Panc1 (cell line): ENCODE results near the gene CDKN2AIP. TPM values are rescaled to one million over a fixed set of nuclear protein-coding genes. Genes with fewer than 3 reads are reported as not detected.

ENCODE experiments used
- ATAC-seq: fragments of 200-7000 bp; cut with Tn5 transposase; 2 replicates; pipeline ENCODE4 v1.9.1; 2020; ENCODE audit warnings: mild to moderate bottlenecking, moderate library complexity
- BruUV-seq: library from RNA; stranded (reverse); fragments of 400-500 nt; replicated peaks from 2 replicates; lab custom pipeline; 2021; lab: Mats Ljungman, UMichigan
- CTCF ChIA-PET: fragments of 300-600 bp; sonication (Branson Sonifier 250); formaldehyde crosslinking; loops from one replicate; lab custom pipeline; 2022; ENCODE audit warnings: antibody characterized with exemption; lab: Charles Lee
- POLR2A ChIA-PET: fragments of 300-600 bp; sonication (Branson Sonifier 250); formaldehyde crosslinking; loops from one replicate; lab custom pipeline; 2022; ENCODE audit warnings: antibody characterized with exemption; lab: Charles Lee
- DNase-seq: peaks from one replicate; pipeline ENCODE4 v3.0.0-alpha.2; 2010; ENCODE audit warnings: low read depth, low spot score
- H3K27ac ChIP-seq: 2 replicates; pipeline ENCODE4 v1.5.1; 2011; ENCODE audit warnings: mild to moderate bottlenecking, low read length, inconsistent platforms
- H3K27me3 ChIP-seq: fragments of 200-500 bp; sonication (Bioruptor generic); 2 replicates; pipeline ENCODE4 v1.6.0; 2014; ENCODE audit warnings: low read length, inconsistent platforms; ENCODE audit not compliant: control insufficient read depth, insufficient read depth
- H3K36me3 ChIP-seq: fragments of 200-500 bp; sonication (Bioruptor generic); 2 replicates; pipeline ENCODE4 v1.5.1; 2014; ENCODE audit warnings: inconsistent platforms, mild to moderate bottlenecking, low read length, moderate library complexity; ENCODE audit not compliant: control insufficient read depth, insufficient read depth
- H3K4me1 ChIP-seq: 2 replicates; pipeline ENCODE4 v1.5.1; 2011; ENCODE audit warnings: inconsistent platforms, mild to moderate bottlenecking, low read length, moderate library complexity; ENCODE audit not compliant: control insufficient read depth, insufficient read depth
- H3K4me3 ChIP-seq, 2 experiments: 2 replicates each; pipeline ENCODE4 v1.5.1; 2011 to 2012; ENCODE audit warnings: low read depth in 2 of 2, low read length in 2 of 2, mild to moderate bottlenecking in 2 of 2, inconsistent platforms in 1 of 2, moderate library complexity in 1 of 2
- H3K9me3 ChIP-seq: fragments of 200-500 bp; sonication (Bioruptor generic); 2 replicates; pipeline ENCODE4 v1.5.1; 2014; ENCODE audit warnings: low read depth, mild to moderate bottlenecking, inconsistent platforms, low read length, moderate library complexity; ENCODE audit not compliant: control insufficient read depth, insufficient read depth
- CTCF ChIP-seq: fragments of 450-650 bp; IDR thresholded peaks from 2 replicates; pipeline ENCODE4 v1.5.1; 2017; ENCODE audit warnings: mild to moderate bottlenecking
- POLR2AphosphoS5 ChIP-seq: IDR thresholded peaks from 2 replicates; pipeline ENCODE4 v1.6.1; 2012; ENCODE audit warnings: mild to moderate bottlenecking, low read depth, low read length, moderate library complexity
- REST ChIP-seq, 2 experiments: IDR thresholded peaks; 2 replicates each; pipeline ENCODE4 v1.6.1; 2011 to 2012; ENCODE audit warnings: low read depth in 2 of 2, control low read depth in 1 of 2, low read length in 1 of 2, mild to moderate bottlenecking in 1 of 2, moderate library complexity in 1 of 2; ENCODE audit not compliant: insufficient read depth in 1 of 2
- SIN3A ChIP-seq: IDR thresholded peaks from 2 replicates; pipeline ENCODE4 v1.6.1; 2012; ENCODE audit warnings: low read depth, mild to moderate bottlenecking, low read length, moderate library complexity, borderline replicate concordance; ENCODE audit not compliant: insufficient read depth
- TCF7L2 ChIP-seq: IDR thresholded peaks from 2 replicates; pipeline ENCODE4 v1.6.1; 2011; ENCODE audit warnings: mild to moderate bottlenecking, low read depth, low read length, inconsistent platforms
- in situ Hi-C: cut with HindIII; loops from 2 replicates; pipeline ENCODE4 v1.10.0; 2016; ENCODE audit warnings: low sequenced_read_pairs, low pct_unique_long_range_greater_than_20kb
- intact Hi-C: fragments of 100-400 bp; cut with micrococcal nuclease; formaldehyde crosslinking; loops from one replicate; pipeline ENCODE4 v1.10.0; 2022; ENCODE audit not compliant: unreplicated experiment
- total RNA-seq: library from RNA; stranded (reverse); gene quantifications from one replicate; pipeline ENCODE4 v1.2.1, GENCODE V29; 2021; ENCODE audit not compliant: unreplicated experiment

The CDKN2AIP gene
- total RNA-seq, 1 experiment from 2014 or later: 21.1 TPM

DNA sequence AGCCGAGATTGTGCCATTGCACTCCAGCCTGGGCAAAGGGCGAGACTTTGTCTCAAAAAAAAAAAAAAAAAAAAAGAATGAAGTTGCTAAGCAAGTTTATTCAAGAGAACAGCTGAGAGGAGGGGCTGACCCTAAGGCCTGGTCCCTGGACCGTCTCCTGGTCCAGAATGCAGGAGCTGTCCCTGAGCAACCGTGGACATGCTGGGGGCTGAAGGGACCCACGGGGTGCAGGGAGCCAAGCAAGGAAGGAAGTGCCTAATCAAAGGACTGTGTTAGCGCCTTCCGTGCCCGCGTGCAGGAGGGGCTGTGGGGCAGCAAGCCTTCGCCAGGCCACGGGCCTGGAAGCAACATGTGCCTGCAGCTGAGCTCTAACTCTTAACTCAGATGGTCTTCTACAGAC is 39.1 kb upstream of the CDKN2AIP start:
- Histone ChIP-seq H3K4me3 (no peak overlapping the region), H3K4me1 (peaks cover 18% of the 10 kb centered on the region), H3K27me3 (no peaks in the 10 kb centered on the region), H3K27ac (no peak overlapping the region), H3K36me3 (no peaks in the 10 kb centered on the region), H3K9me3 (no peaks in the 10 kb centered on the region)
- CTCF ChIA-PET: no interaction called here
- TF ChIP-seq REST (IDR thresholded peaks at IDR 0.05; ENCODE audit: insufficient read depth in 1 of 2, low read depth in 2 of 2, low read length in 1 of 2): no peak
- no peak for TF ChIP-seq CTCF
- no peak for TF ChIP-seq TCF7L2
- TF ChIP-seq POLR2AphosphoS5: no peak
- no peak for TF ChIP-seq SIN3A
- BruUV-seq: no TSS peak
- DNase-seq: no peak
- in situ Hi-C loops (no loop called here), intact Hi-C loops (no loop called here)
- no peak for ATAC-seq
- POLR2A ChIA-PET: no interaction called here

- in situ Hi-C loops (no loop called here), intact Hi-C loops (no loop called here)
- no peaks in the 10 kb centered on the region for H3K36me3 ChIP-seq
- H3K4me3 ChIP-seq: peak overlapping the region; percentile 45 to 71
- no peaks in the 10 kb centered on the region for H3K9me3 ChIP-seq
- H3K4me1 ChIP-seq: peaks cover 20% of the 10 kb centered on the region
- peak overlapping the region; percentile 88 for H3K27ac ChIP-seq
- ChIA-PET POLR2A (no interaction called here), CTCF (interaction anchor here (0.6 to 0.7 kb wide), 2 partner anchors 20 to 21 kb away, joined by 4 to 5 read pairs; no protein-coding TSS in a partner anchor)
- H3K27me3 ChIP-seq: no peaks in the 10 kb centered on the region
- peak; percentile 91 for ATAC-seq
- DNase-seq: peak; percentile 51
- TF ChIP-seq TCF7L2 (peak; percentile 34; the same call in 1 of the 2 replicates), CTCF (peak; percentile 90), POLR2AphosphoS5 (no peak), REST (IDR thresholded peaks at IDR 0.05; ENCODE audit: insufficient read depth in 1 of 2, low read depth in 2 of 2, low read length in 1 of 2) (no peak), SIN3A (no peak)
- BruUV-seq: no TSS peak
Observed at GRCh38 chr4:183407128-183407585, 37.3 kb upstream of the CDKN2AIP start.
